GM23338 (cell line): ENCODE results near the gene CNTN1. TPM values are rescaled to one million over a fixed set of nuclear protein-coding genes. Genes with fewer than 3 reads are reported as not detected.

Source experiments
- ATAC-seq: fragments of 200-7000 bp; cut with Tn5 transposase; 3 replicates; pipeline ENCODE4 v1.9.1; 2020
- DNase-seq: peaks from one replicate; pipeline ENCODE4 v3.0.0-alpha.2; 2015; ENCODE audit warnings: low spot score
- H2AFZ ChIP-seq: fragments of 200-600 bp; sonication (generic); 2 replicates; pipeline ENCODE4 v1.8.0; 2016; ENCODE audit warnings: antibody characterized with exemption, mild to moderate bottlenecking, moderate library complexity
- H3F3A ChIP-seq: fragments of 200-600 bp; sonication (generic); replicated peaks from 2 replicates; pipeline ENCODE4 v1.8.0; 2017; ENCODE audit warnings: antibody characterized with exemption, mixed run types, low read depth
- H3K27ac ChIP-seq: fragments of 200-600 bp; sonication (generic); 2 replicates; pipeline ENCODE4 v1.6.1; 2016; ENCODE audit warnings: low read depth
- H3K27me3 ChIP-seq: fragments of 200-600 bp; sonication (generic); 2 replicates; pipeline ENCODE4 v1.8.0; 2016; ENCODE audit warnings: mild to moderate bottlenecking, mixed run types, moderate library complexity; ENCODE audit not compliant: insufficient read depth
- H3K36me3 ChIP-seq: fragments of 200-600 bp; sonication (generic); 2 replicates; pipeline ENCODE4 v1.8.0; 2016; ENCODE audit warnings: mild to moderate bottlenecking; ENCODE audit not compliant: insufficient read depth
- H3K4me1 ChIP-seq: fragments of 200-600 bp; sonication (generic); 2 replicates; pipeline ENCODE4 v1.8.0; 2016; ENCODE audit warnings: mild to moderate bottlenecking, moderate library complexity; ENCODE audit not compliant: insufficient read depth
- H3K4me2 ChIP-seq: fragments of 200-600 bp; sonication (generic); 2 replicates; pipeline ENCODE4 v1.7.1; 2017; ENCODE audit warnings: mixed run types
- H3K4me3 ChIP-seq: fragments of 200-600 bp; sonication (generic); 2 replicates; pipeline ENCODE4 v1.6.1; 2016; ENCODE audit warnings: mixed run types
- H3K79me2 ChIP-seq: fragments of 200-600 bp; sonication (generic); replicated peaks from 2 replicates; pipeline ENCODE4 v1.8.0; 2017; ENCODE audit warnings: mild to moderate bottlenecking; ENCODE audit not compliant: insufficient read depth
- H3K9me2 ChIP-seq: fragments of 200-600 bp; sonication (generic); 2 replicates; pipeline ENCODE4 v1.8.0; 2017; ENCODE audit not compliant: insufficient read depth
- H4K20me1 ChIP-seq: fragments of 200-600 bp; sonication (generic); replicated peaks from 2 replicates; pipeline ENCODE4 v1.8.0; 2017; ENCODE audit warnings: mild to moderate bottlenecking; ENCODE audit not compliant: insufficient read depth
- H3K27ac Mint-ChIP-seq: 2 replicates; pipeline ENCODE4 v1.8.0; 2020; ENCODE audit warnings: inconsistent platforms, mild to moderate bottlenecking, moderate library complexity, mixed read lengths
- H3K27me3 Mint-ChIP-seq: 3 replicates; pipeline ENCODE4 v1.8.0; 2022; ENCODE audit warnings: low read depth, mild to moderate bottlenecking, moderate library complexity, mixed read lengths, inconsistent platforms; ENCODE audit not compliant: insufficient read depth, poor library complexity
- H3K36me3 Mint-ChIP-seq: 3 replicates; pipeline ENCODE4 v1.8.0; 2021; ENCODE audit warnings: low read depth, mild to moderate bottlenecking, inconsistent platforms, moderate library complexity, mixed read lengths
- H3K4me1 Mint-ChIP-seq: 3 replicates; pipeline ENCODE4 v1.8.0; 2020; ENCODE audit warnings: mild to moderate bottlenecking, inconsistent platforms, mixed read lengths
- H3K4me3 Mint-ChIP-seq: 3 replicates; pipeline ENCODE4 v1.8.0; 2021; ENCODE audit warnings: moderate library complexity, mild to moderate bottlenecking, inconsistent platforms, mixed read lengths
- H3K9me3 Mint-ChIP-seq: 3 replicates; pipeline ENCODE4 v1.8.0; 2020; ENCODE audit warnings: moderate library complexity, mild to moderate bottlenecking, inconsistent platforms, mixed read lengths
- CREB1 ChIP-seq: fragments of 250-450 bp; sonication (Bioruptor Pico); IDR thresholded peaks from 2 replicates; pipeline ENCODE4 v1.5.0; 2020; ENCODE audit warnings: low read depth, mild to moderate bottlenecking, moderate library complexity
- EZH2 ChIP-seq: fragments of 200-600 bp; sonication (generic); IDR thresholded peaks from one replicate; pipeline ENCODE4 v1.8.0; 2017; ENCODE audit warnings: antibody characterized with exemption, mild to moderate bottlenecking, low read depth; ENCODE audit not compliant: unreplicated experiment
- JUNB ChIP-seq: IDR thresholded peaks from one replicate; pipeline ENCODE4 v1.6.1; 2016; ENCODE audit warnings: antibody characterized with exemption; ENCODE audit not compliant: unreplicated experiment
- NANOG ChIP-seq: IDR thresholded peaks from 2 replicates; pipeline ENCODE4 v1.6.1; 2016; ENCODE audit warnings: antibody characterized with exemption, borderline replicate concordance
- POLR2AphosphoS5 ChIP-seq: IDR thresholded peaks from 2 replicates; pipeline ENCODE4 v1.6.1; 2016; ENCODE audit warnings: antibody characterized with exemption, low read depth
- ZNF331 ChIP-seq: fragments of 250-450 bp; sonication (Bioruptor Pico); IDR thresholded peaks from 2 replicates; pipeline ENCODE4 v1.5.0; 2020; ENCODE audit warnings: low read depth, mild to moderate bottlenecking, moderate library complexity
- polyA plus RNA-seq: library from polyadenylated mRNA; unstranded; fragments of >200 nt; fragmentation: Nextera tagmentation; extraction: Ambion mirVana; gene quantifications from 2 replicates; pipeline ENCODE4 v1.2.1, GENCODE V29; 2016
- total RNA-seq: library from RNA; depleted of rRNA; stranded (reverse); fragments of >200 nt; shearing (Covaris generic); gene quantifications from 2 replicates; pipeline ENCODE4 v1.2.3, GENCODE V29; 2014
- TF ChIP-seq, protein P1 (sequence below), 2 experiments: fragments of 200-600 bp in 1 of 2; sonication (generic) in 1 of 2; conservative IDR thresholded peaks; 2 replicates each; pipeline versions ENCODE4 v1.5.1 to v1.6.1; 2016 to 2017; ENCODE audit warnings: antibody characterized with exemption in 2 of 2, low read depth in 2 of 2, mild to moderate bottlenecking in 2 of 2, moderate library complexity in 1 of 2
- TF ChIP-seq, protein P2 (sequence below): IDR thresholded peaks from 2 replicates; pipeline ENCODE4 v1.6.1; 2016; ENCODE audit warnings: antibody characterized with exemption
- TF ChIP-seq, protein P3 (sequence below): IDR thresholded peaks from one replicate; pipeline ENCODE4 v1.6.1; 2018; ENCODE audit warnings: antibody characterized with exemption; ENCODE audit not compliant: unreplicated experiment
- TF ChIP-seq, protein P4 (sequence below): fragments of 250-450 bp; sonication (Bioruptor Pico); IDR thresholded peaks from 2 replicates; pipeline ENCODE4 v1.5.0; 2020; ENCODE audit warnings: mild to moderate bottlenecking, moderate library complexity

The CNTN1 gene
- total and polyA plus RNA-seq, 2 experiments from 2014 or later, result 5.0 to 27.0 TPM

DNA sequence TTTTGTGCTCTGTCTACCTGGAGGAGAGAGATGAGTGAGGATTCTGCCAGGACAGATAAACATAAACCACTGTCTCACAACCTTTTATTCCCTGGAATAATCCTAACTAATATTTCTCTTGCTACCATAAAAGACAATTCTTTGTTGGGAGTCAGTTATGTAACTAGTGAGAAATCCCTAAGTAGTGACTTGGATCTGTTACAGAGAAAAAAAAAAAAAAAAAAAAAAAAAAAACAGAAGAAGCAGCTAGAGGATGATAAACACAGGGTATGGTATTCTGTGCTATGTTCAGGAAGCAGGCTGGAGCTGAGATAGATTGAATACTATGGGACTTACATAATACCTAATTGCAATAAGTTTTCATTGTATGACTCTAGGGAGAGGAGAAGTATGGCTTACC lies 178.7 kb downstream of the CNTN1 start (continued):
- TF ChIP-seq, protein P1, sequence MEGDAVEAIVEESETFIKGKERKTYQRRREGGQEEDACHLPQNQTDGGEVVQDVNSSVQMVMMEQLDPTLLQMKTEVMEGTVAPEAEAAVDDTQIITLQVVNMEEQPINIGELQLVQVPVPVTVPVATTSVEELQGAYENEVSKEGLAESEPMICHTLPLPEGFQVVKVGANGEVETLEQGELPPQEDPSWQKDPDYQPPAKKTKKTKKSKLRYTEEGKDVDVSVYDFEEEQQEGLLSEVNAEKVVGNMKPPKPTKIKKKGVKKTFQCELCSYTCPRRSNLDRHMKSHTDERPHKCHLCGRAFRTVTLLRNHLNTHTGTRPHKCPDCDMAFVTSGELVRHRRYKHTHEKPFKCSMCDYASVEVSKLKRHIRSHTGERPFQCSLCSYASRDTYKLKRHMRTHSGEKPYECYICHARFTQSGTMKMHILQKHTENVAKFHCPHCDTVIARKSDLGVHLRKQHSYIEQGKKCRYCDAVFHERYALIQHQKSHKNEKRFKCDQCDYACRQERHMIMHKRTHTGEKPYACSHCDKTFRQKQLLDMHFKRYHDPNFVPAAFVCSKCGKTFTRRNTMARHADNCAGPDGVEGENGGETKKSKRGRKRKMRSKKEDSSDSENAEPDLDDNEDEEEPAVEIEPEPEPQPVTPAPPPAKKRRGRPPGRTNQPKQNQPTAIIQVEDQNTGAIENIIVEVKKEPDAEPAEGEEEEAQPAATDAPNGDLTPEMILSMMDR (conservative IDR thresholded peaks at IDR 0.05; ENCODE audit: low read depth in 2 of 2), result no peak
- TF ChIP-seq ZNF331, result no peak

DNA sequence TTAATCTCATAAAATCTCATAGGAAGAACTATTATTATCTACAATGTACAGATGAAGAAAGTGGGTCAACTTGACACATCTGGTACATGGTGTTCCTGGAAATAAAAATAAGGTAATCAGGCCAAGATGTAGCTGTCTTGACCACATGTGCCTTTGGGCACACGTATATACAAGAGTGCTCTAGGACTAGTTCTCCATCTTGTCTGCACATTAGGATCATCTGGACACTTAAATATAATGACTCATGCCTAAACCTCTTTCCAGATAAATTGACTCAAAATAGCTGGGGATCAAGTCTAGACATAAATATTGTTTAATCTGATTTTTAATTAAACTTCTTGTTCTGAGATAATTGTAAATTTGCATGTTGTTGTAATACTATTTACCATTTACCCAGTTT lies 182.6 kb downstream of the CNTN1 start:
- Histone ChIP-seq H3F3A (no peaks in the 10 kb centered on the region), H3K4me3 (no peak overlapping the region), H3K4me1 (no peaks in the 10 kb centered on the region), H2AFZ (no peak overlapping the region), H3K27ac (no peak overlapping the region), H3K36me3 (no peaks in the 10 kb centered on the region), H3K9me2 (no peaks in the 10 kb centered on the region), H3K4me2 (no peak overlapping the region), H3K27me3 (no peaks in the 10 kb centered on the region), H4K20me1 (no peaks in the 10 kb centered on the region), H3K79me2 (no peaks in the 10 kb centered on the region)
- Mint-ChIP-seq H3K36me3 (no peaks in the 10 kb centered on the region), H3K4me3 (no peak overlapping the region), H3K27me3 (no peaks in the 10 kb centered on the region), H3K4me1 (peaks cover 4% of the 10 kb centered on the region; the same call in 2 of the 3 replicates), H3K27ac (no peak overlapping the region), H3K9me3 (no peaks in the 10 kb centered on the region)
- ATAC-seq, result no peak
- no peak for DNase-seq
- no peak for TF ChIP-seq POLR2AphosphoS5
- no peak for TF ChIP-seq EZH2
- no peak for TF ChIP-seq JUNB
- no peak for TF ChIP-seq CREB1 (CRISPR knock-in tag)
- TF ChIP-seq, protein P2, sequence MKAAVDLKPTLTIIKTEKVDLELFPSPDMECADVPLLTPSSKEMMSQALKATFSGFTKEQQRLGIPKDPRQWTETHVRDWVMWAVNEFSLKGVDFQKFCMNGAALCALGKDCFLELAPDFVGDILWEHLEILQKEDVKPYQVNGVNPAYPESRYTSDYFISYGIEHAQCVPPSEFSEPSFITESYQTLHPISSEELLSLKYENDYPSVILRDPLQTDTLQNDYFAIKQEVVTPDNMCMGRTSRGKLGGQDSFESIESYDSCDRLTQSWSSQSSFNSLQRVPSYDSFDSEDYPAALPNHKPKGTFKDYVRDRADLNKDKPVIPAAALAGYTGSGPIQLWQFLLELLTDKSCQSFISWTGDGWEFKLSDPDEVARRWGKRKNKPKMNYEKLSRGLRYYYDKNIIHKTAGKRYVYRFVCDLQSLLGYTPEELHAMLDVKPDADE, result no peak
- TF ChIP-seq, protein P1 (conservative IDR thresholded peaks at IDR 0.05; ENCODE audit: low read depth in 2 of 2), result no peak
- TF ChIP-seq NANOG, result no peak
- TF ChIP-seq, protein P3, sequence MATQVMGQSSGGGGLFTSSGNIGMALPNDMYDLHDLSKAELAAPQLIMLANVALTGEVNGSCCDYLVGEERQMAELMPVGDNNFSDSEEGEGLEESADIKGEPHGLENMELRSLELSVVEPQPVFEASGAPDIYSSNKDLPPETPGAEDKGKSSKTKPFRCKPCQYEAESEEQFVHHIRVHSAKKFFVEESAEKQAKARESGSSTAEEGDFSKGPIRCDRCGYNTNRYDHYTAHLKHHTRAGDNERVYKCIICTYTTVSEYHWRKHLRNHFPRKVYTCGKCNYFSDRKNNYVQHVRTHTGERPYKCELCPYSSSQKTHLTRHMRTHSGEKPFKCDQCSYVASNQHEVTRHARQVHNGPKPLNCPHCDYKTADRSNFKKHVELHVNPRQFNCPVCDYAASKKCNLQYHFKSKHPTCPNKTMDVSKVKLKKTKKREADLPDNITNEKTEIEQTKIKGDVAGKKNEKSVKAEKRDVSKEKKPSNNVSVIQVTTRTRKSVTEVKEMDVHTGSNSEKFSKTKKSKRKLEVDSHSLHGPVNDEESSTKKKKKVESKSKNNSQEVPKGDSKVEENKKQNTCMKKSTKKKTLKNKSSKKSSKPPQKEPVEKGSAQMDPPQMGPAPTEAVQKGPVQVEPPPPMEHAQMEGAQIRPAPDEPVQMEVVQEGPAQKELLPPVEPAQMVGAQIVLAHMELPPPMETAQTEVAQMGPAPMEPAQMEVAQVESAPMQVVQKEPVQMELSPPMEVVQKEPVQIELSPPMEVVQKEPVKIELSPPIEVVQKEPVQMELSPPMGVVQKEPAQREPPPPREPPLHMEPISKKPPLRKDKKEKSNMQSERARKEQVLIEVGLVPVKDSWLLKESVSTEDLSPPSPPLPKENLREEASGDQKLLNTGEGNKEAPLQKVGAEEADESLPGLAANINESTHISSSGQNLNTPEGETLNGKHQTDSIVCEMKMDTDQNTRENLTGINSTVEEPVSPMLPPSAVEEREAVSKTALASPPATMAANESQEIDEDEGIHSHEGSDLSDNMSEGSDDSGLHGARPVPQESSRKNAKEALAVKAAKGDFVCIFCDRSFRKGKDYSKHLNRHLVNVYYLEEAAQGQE, result no peak
- TF ChIP-seq, protein P4, sequence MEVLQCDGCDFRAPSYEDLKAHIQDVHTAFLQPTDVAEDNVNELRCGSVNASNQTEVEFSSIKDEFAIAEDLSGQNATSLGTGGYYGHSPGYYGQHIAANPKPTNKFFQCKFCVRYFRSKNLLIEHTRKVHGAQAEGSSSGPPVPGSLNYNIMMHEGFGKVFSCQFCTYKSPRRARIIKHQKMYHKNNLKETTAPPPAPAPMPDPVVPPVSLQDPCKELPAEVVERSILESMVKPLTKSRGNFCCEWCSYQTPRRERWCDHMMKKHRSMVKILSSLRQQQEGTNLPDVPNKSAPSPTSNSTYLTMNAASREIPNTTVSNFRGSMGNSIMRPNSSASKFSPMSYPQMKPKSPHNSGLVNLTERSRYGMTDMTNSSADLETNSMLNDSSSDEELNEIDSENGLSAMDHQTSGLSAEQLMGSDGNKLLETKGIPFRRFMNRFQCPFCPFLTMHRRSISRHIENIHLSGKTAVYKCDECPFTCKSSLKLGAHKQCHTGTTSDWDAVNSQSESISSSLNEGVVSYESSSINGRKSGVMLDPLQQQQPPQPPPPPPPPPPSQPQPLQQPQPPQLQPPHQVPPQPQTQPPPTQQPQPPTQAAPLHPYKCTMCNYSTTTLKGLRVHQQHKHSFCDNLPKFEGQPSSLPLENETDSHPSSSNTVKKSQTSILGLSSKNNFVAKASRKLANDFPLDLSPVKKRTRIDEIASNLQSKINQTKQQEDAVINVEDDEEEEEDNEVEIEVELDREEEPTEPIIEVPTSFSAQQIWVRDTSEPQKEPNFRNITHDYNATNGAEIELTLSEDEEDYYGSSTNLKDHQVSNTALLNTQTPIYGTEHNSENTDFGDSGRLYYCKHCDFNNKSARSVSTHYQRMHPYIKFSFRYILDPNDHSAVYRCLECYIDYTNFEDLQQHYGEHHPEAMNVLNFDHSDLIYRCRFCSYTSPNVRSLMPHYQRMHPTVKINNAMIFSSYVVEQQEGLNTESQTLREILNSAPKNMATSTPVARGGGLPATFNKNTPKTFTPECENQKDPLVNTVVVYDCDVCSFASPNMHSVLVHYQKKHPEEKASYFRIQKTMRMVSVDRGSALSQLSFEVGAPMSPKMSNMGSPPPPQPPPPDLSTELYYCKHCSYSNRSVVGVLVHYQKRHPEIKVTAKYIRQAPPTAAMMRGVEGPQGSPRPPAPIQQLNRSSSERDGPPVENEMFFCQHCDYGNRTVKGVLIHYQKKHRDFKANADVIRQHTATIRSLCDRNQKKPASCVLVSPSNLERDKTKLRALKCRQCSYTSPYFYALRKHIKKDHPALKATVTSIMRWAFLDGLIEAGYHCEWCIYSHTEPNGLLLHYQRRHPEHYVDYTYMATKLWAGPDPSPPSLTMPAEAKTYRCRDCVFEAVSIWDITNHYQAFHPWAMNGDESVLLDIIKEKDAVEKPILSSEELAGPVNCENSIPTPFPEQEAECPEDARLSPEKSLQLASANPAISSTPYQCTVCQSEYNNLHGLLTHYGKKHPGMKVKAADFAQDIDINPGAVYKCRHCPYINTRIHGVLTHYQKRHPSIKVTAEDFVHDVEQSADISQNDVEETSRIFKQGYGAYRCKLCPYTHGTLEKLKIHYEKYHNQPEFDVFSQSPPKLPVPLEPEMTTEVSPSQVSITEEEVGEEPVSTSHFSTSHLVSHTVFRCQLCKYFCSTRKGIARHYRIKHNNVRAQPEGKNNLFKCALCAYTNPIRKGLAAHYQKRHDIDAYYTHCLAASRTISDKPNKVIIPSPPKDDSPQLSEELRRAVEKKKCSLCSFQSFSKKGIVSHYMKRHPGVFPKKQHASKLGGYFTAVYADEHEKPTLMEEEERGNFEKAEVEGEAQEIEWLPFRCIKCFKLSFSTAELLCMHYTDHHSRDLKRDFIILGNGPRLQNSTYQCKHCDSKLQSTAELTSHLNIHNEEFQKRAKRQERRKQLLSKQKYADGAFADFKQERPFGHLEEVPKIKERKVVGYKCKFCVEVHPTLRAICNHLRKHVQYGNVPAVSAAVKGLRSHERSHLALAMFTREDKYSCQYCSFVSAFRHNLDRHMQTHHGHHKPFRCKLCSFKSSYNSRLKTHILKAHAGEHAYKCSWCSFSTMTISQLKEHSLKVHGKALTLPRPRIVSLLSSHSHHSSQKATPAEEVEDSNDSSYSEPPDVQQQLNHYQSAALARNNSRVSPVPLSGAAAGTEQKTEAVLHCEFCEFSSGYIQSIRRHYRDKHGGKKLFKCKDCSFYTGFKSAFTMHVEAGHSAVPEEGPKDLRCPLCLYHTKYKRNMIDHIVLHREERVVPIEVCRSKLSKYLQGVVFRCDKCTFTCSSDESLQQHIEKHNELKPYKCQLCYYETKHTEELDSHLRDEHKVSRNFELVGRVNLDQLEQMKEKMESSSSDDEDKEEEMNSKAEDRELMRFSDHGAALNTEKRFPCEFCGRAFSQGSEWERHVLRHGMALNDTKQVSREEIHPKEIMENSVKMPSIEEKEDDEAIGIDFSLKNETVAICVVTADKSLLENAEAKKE (CRISPR knock-in tag), result no peak
- no peak for TF ChIP-seq ZNF331
